Upper lobe of left lung (tissue), 6 donors: ENCODE results near the gene ACOXL. TPM values are rescaled to one million over a fixed set of nuclear protein-coding genes. Genes with fewer than 3 reads are reported as not detected.

Experiments used
- ATAC-seq, 2 donors: fragments of 200-7000 bp; cut with Tn5 transposase; one replicate each; pipeline ENCODE4 v1.9.1; 2022; ENCODE audit warnings: mild to moderate bottlenecking in 2 of 2, moderate library complexity in 2 of 2; ENCODE audit not compliant: low FRiP score in 2 of 2
- DNase-seq, 2 donors: peaks; one replicate each; pipeline ENCODE4 v3.0.0-alpha.2; 2019 to 2020
- H3K27ac ChIP-seq, 4 donors: fragments of 200-600 bp; sonication (generic); one replicate each; pipeline ENCODE4 v1.5.1; 2016 to 2019
- H3K27me3 ChIP-seq, 4 donors: fragments of 200-600 bp; sonication (generic); one replicate each; pipeline ENCODE4 v1.5.1; 2017 to 2019
- H3K36me3 ChIP-seq, 4 donors: fragments of 200-600 bp; sonication (generic); one replicate each; pipeline ENCODE4 v1.5.1; 2016 to 2019
- H3K4me1 ChIP-seq, 4 donors: fragments of 200-600 bp; sonication (generic); one replicate each; pipeline ENCODE4 v1.5.1; 2018 to 2019
- H3K4me3 ChIP-seq, 4 donors: fragments of 200-600 bp; sonication (generic); one replicate each; pipeline ENCODE4 v1.5.1; 2017 to 2019; ENCODE audit warnings: mild to moderate bottlenecking in 2 of 4, moderate library complexity in 1 of 4
- H3K9me3 ChIP-seq, 4 donors: fragments of 200-600 bp; sonication (generic); one replicate each; pipeline ENCODE4 v1.5.1; 2018 to 2019
- CTCF ChIP-seq, 6 experiments: fragments of 450-650 bp in 4 of 6; fragments of 200-600 bp in 2 of 6; sonication (generic) in 2 of 6; IDR thresholded peaks; one replicate each; pipeline ENCODE4 v1.5.1; 2016 to 2019; ENCODE audit warnings: antibody characterized with exemption in 6 of 6
- EP300 ChIP-seq, 4 donors: sonication (generic); formaldehyde crosslinking; IDR thresholded peaks; one replicate each; pipeline ENCODE4 v1.5.1; 2017; ENCODE audit warnings: antibody characterized with exemption in 4 of 4, control low read depth in 2 of 4
- POLR2A ChIP-seq, 4 donors: fragments of 450-650 bp; IDR thresholded peaks; one replicate each; pipeline ENCODE4 v1.5.1; 2016 to 2017; ENCODE audit warnings: antibody characterized with exemption in 4 of 4, mild to moderate bottlenecking in 2 of 4
- POLR2AphosphoS5 ChIP-seq, 2 donors: sonication (generic); formaldehyde crosslinking; IDR thresholded peaks; one replicate each; pipeline ENCODE4 v1.5.1; 2017; ENCODE audit warnings: antibody characterized with exemption in 2 of 2
- WGBS, 2 donors: methylation state at CpG; one replicate each; pipeline ENCODE4 v1.1.5; 2017 to 2018; 5-methylcytosine and 5-hydroxymethylcytosine counted together
- total RNA-seq, 6 donors: library from RNA; depleted of rRNA in 4 of 6; stranded (reverse); fragments of >200 nt in 4 of 6; gene quantifications; one replicate each; pipeline versions ENCODE4 v1.1.0 to v1.2.1, GENCODE V29; 2016 to 2021
- donor health status: DM: no; HTN: no; CAD: no; lungs with moderate emphysema.
- donor health status: DM: no; HTN: yes; CAD: no; lungs with severe emphysema.

The ACOXL gene
- total RNA-seq, 6 donors from 2014 or later = 30.2 to 128 (median 38.0) TPM

- H3K4me3 ChIP-seq = no peak overlapping the region
- ATAC-seq (peak in 1 of 2 donors; percentile 14), DNase-seq (no peak)
- no peak overlapping the region for H3K27ac ChIP-seq
- no peaks in the 10 kb centered on the region for H3K36me3 ChIP-seq
- 80 to 93% methylated on average over 5 of the region's 5 CpGs for whole genome bisulfite sequencing, 2 donors
- TF ChIP-seq EP300 (IDR thresholded peaks at IDR 0.05) (no peak), POLR2A (IDR thresholded peaks at IDR 0.05) (no peak), POLR2AphosphoS5 (IDR thresholded peaks at IDR 0.05) (no peak), CTCF (IDR thresholded peaks at IDR 0.05) (no peak)
- no peaks in the 10 kb centered on the region for H3K9me3 ChIP-seq
- H3K4me1 ChIP-seq = peaks cover 0 to 13% (median 2%) of the 10 kb centered on the region in 4 donors
- H3K27me3 ChIP-seq = no peaks in the 10 kb centered on the region
Observed at GRCh38 chr2:110771547-110772382, 39.4 kb downstream of the ACOXL start.

DNA sequence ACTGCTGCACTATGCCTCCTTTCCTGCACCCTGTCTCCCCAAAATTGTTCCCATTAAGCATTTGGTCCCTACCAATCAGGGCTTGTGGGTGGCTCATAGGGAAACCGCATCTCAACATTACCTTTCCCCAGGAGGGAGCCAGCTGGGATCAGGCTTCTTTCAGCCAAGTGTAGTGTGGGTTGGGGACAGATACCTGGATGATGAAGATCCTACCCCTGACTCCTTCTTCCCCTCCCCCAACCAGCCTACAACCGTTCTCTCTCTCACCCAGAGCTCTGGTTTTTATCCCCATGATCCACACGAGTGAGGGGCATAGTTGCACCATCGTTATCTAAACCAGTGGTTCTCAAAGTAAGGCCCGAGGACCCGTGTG is 40.0 kb downstream of the ACOXL start:
- Histone ChIP-seq H3K27me3 (no peaks in the 10 kb centered on the region), H3K4me3 (no peak overlapping the region), H3K4me1 (peaks cover 0 to 13% (median 2%) of the 10 kb centered on the region in 4 donors), H3K9me3 (no peaks in the 10 kb centered on the region), H3K27ac (no peak overlapping the region), H3K36me3 (no peaks in the 10 kb centered on the region)
- TF ChIP-seq EP300 (IDR thresholded peaks at IDR 0.05) (no peak), CTCF (IDR thresholded peaks at IDR 0.05) (no peak), POLR2A (IDR thresholded peaks at IDR 0.05) (no peak), POLR2AphosphoS5 (IDR thresholded peaks at IDR 0.05) (no peak)
- no peak for DNase-seq
- WGBS, 2 donors = 74% methylated on average over 6 of the region's 6 CpGs
- ATAC-seq = no peak

GRCh38 chr2:110773401-110773921 is 41.1 kb downstream of the ACOXL start:
- ATAC-seq (peak in 1 of 2 donors; percentile 37), DNase-seq (peak in 1 of 2 donors; percentile 40)
- no peak overlapping the region for H3K27ac ChIP-seq
- no peak for TF ChIP-seq POLR2A (IDR thresholded peaks at IDR 0.05)
- no peak for TF ChIP-seq CTCF (IDR thresholded peaks at IDR 0.05)
- TF ChIP-seq POLR2AphosphoS5 (IDR thresholded peaks at IDR 0.05) = no peak
- no peak for TF ChIP-seq EP300 (IDR thresholded peaks at IDR 0.05)
- peaks cover 0 to 13% (median 2%) of the 10 kb centered on the region in 4 donors for H3K4me1 ChIP-seq
- H3K4me3 ChIP-seq = no peak overlapping the region
- H3K9me3 ChIP-seq = no peaks in the 10 kb centered on the region
- no peaks in the 10 kb centered on the region for H3K27me3 ChIP-seq
- 42 to 47% methylated on average over 2 to 6 of the region's 6 CpGs for WGBS, 2 donors
- H3K36me3 ChIP-seq = no peaks in the 10 kb centered on the region

DNA sequence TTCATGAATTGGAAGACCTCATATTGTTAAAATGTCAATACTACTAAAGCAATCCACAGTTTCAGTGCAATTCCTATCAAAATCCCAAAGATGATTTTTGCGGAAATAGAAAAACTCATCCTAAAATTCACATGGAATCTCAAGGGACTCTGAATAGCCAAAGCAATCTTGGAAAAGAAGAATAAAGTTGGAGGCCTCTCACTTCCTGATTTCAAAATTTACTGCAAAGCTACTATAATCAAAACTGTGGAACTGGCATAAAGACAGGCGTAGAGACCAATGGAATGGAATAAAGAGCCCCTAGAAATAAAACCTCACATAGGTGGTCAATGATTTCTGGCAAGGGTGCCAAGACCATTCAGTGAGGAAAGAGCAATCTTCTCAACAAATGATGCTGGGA is 42.3 kb downstream of the ACOXL start:
- H3K27me3 ChIP-seq = no peaks in the 10 kb centered on the region
- no peak for ATAC-seq
- no peak overlapping the region for H3K27ac ChIP-seq
- no peaks in the 10 kb centered on the region for H3K9me3 ChIP-seq
- H3K4me3 ChIP-seq = no peak overlapping the region
- TF ChIP-seq POLR2A (IDR thresholded peaks at IDR 0.05) = no peak
- no peak for TF ChIP-seq POLR2AphosphoS5 (IDR thresholded peaks at IDR 0.05)
- TF ChIP-seq EP300 (IDR thresholded peaks at IDR 0.05) = no peak
- no peak for TF ChIP-seq CTCF (IDR thresholded peaks at IDR 0.05)
- no peak for DNase-seq
- H3K36me3 ChIP-seq = no peaks in the 10 kb centered on the region
- 89 to 98% methylated on average over 2 of the region's 2 CpGs for WGBS, 2 donors
- H3K4me1 ChIP-seq = peaks cover 0 to 13% (median 2%) of the 10 kb centered on the region in 4 donors
